GM19328 (cell line): ENCODE measurements around the gene ADAMTS2.

Experiments used
- ATAC-seq: cut with Tn5 transposase; IDR thresholded peaks from one replicate; pipeline ENCODE4 v1.9.1; 2021; ENCODE audit warnings: mild to moderate bottlenecking, moderate library complexity; ENCODE audit not compliant: unreplicated experiment

ADAMTS2 gene

DNA sequence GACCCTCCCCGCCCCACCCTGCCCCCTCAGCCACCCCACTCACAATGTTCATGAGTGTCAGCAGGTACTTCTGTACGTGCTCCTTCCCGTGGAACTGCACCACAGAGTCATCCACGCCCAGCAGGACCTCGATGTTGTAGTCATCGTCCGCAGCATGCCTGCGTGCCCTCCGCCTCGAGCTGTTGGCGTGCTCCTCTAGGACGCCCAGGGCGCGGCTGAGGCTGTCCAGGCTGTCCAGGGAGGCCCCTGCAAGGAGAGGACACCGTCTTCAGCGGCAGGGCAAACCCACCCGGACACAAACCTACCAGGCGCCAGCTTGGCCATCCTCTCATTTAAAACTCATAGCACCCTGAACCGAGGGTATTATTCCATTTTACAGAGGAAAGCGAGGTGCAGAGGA is 137.8 kb downstream of the ADAMTS2 start:
- no peak for ATAC-seq

DNA sequence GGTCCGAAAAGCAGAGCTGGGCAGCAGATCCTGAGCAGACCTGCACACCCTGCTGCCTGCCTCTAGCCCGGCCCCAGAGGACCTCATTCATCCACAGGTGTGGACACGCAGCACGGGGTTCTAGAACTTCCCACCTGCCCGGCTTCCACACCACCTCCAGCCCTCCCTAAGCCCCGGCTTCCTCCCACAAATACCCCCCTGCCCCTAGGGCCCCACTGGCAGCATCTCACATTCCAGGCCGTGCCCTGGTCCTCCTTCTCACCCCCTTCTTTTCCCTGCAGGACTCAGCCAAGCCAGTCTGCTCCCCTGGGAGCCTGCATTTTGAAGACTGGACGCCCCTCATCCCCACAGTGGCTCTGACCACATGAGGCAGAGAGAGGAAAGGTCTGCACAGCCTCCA is 138.9 kb downstream of the ADAMTS2 start:
- no peak for ATAC-seq

DNA sequence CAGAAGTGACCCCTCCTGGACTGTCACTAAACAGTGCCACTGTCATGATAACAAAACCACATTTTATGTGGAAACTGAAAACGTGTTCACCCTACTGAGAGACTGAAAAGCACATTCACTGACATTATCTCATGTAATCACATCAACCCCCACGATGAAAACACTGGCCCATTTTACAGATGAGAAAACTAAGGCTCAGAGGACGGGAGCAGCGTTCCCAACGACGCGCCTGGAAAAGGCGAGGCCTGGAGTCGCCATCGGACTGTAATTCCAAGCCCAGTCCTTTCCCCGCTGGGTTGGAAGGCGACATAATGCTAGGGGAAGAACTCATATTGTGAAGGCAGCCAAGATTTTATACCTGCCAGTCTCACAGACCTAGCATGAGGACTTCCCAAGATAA is 140.0 kb downstream of the ADAMTS2 start:
- ATAC-seq = no peak

DNA sequence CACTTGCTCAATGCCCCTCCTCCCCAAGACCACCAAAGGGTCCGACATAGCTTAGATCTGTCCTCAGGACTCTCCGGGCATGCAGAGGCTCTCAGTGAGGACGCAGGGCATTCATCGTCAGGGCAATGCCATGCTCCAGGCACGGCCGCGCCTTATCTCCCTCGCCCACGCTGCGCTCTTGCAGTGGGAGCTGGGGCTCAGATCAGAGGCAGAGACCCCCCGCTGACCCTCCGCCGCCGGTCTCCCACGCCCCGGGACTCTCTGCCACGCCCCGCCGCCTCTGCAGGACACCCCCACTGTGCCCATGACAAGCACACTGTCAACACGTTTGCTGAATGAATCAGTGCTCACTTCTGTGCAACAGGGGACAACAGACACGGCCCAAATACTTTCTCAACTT is 140.7 kb downstream of the ADAMTS2 start:
- ATAC-seq = no peak

DNA sequence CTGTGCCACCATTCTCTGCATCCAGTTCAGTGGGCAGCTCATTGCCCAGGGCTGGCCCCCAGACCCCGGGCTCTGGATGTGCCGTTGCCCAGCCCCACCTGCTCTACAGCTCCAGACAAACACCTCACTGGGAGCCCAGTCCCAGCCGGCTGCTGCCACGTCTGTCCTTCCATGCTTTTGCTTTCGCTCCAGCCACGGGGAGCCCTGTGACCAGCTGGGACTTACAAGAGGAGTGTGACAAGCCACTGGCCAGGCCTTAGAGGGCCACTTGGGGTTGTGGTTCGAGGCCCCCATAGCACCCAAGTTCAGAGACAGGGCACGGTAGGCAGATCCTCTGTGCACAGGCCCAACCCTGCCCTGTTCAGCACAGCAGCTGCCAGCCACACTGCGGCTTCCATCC is 142.0 kb downstream of the ADAMTS2 start:
- ATAC-seq = no peak

DNA sequence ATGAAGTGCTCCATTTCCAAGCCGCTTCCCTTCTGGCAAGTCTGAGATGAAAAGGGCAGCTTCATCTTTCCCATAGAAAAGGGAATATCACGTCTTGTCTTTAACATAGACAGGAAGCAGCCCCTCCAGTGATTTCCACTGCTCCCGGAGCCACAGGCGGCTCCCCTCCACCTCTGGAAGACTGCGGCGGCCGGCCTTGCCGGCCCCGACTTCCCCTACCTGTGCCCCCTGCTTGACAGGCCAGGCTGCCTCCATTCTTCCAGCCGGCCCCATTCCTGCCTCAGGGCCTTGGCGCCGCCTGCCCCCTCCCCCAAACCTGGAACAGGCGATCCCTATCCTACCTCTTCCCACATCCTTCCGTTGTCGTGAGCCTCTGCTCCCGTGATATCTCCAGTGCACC is 143.3 kb downstream of the ADAMTS2 start:
- ATAC-seq = no peak

DNA sequence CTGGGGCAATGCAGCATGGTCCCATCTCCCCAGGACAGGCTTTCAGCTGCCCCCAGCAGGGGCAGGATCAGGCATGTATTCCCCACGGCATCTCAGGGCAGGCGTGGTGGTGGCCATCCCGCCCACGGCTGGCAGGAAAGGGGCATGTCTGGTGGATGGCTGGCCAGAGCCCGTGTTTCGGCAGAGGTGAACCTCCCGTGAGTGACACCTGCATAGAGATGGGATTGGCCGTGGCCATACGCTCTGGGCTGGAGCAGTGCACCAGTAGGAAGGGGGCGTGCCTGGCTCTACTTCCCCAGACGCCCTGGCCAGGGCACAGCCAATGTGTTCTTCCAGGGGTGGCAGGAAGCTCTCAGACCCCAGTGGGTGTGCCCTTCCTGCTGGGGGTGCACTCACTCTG is 146.0 kb downstream of the ADAMTS2 start:
- no peak for ATAC-seq

DNA sequence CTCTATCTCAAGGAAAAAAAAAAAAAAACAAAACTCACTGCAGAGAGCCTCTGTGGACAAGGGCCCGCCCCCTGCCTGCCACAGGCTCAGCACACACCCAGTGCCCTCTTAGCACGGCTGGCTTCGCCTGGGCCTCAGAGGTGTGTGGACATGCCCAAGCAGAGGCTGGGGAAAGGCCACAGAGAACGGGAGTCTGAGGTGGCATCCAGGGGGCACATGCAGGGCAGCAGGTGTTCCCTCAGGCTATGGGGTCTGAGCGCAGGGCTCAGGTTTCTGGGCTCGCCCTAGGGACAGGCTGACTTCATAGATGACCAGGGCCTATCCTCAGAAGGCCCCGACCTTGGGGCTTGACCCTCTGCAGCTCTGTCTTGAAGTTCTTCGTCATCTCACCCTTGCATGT is 146.4 kb downstream of the ADAMTS2 start:
- no peak for ATAC-seq

DNA sequence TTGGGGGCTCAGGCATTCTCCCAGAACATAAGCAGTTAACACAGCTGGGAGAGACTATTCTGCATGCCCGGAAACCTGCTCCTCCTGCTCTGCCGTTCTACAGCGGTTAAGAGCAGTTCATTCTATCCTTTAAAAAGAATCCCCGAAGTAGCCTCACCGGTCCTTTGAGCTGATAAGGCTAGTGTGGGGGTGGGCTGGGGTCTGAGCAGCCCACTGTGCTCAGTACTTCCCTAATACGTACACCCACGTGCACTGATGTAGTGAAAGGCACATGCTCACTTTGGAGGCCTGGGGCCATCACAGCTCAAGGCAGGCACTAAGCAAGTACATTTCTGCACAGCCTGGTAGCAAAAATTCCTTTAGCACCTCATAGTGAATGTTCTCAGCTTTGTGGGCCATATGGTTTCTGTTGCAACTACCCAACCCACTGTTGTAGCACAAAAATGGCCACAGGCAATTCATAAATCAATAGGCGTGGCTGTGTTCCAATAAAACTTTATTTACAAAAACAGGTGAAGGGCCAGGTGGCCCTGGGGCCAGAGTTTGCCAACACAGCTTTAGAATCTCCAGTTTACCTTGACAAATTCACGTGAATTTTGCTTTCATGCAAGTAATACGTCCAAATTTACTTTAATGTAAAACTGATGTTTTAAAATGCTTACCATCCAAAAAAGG is 148.7 kb downstream of the ADAMTS2 start:
- no peak for ATAC-seq

DNA sequence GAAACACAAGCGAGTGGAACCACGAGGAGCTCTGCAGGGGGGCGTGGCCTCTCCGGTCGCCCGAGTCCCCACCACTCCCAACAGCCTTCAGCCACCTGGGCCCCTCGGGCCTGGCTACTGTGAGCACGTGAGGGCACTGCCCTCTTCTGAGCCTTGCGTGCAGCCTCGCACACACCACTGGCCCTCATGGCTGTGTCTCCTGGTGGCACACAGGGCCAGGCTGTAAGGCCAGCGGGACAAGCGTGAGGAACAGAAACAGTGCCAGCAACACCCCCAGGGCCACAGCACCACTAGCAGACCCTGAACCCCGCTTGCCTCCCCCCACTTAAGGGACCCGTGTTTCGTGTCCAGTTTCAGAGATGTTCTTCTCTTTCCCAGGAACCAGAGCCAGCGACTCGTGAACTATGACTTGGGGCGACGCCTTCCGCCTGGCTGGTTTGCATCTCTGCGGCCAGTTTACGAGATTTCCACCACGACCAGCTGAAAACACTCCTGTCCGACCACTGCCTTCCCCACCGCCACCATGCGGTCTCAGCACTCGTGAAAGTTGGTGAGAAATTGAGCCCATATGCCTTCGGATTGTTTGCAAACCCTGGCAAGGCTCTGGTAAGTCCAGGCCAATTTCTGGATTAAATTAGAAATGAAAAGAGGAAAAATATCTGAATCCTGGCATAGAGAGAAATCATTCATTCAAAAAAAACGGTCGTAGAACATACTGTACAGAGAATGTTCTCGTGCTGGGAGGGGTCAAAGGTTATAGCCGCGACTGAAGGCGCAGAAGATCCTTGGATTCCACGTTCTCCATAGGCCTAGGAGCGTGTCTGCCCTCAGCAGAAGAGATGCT is 149.5 kb downstream of the ADAMTS2 start:
- ATAC-seq = no peak

DNA sequence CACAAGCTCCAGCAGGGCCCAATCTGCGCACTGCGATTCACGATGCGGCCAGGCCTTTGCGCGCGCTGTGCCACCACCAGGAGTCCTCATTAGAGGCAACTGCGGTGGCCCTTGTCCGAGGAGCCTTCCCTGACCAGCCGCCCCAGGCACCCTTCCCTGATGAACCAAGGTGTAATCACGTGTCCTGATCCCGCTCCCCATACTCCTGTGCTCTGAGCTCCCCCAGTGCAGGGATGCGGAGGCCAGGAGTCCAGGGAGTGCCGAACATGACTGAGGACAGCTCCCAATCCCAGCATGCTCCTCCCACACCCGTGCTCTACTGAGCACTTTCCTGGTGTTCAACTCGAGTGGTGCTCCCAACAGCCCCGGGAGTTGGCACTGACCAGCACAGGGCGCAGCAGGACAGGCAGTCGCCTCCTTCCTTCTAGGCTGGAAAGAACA is 150.3 kb downstream of the ADAMTS2 start:
- no peak for ATAC-seq

DNA sequence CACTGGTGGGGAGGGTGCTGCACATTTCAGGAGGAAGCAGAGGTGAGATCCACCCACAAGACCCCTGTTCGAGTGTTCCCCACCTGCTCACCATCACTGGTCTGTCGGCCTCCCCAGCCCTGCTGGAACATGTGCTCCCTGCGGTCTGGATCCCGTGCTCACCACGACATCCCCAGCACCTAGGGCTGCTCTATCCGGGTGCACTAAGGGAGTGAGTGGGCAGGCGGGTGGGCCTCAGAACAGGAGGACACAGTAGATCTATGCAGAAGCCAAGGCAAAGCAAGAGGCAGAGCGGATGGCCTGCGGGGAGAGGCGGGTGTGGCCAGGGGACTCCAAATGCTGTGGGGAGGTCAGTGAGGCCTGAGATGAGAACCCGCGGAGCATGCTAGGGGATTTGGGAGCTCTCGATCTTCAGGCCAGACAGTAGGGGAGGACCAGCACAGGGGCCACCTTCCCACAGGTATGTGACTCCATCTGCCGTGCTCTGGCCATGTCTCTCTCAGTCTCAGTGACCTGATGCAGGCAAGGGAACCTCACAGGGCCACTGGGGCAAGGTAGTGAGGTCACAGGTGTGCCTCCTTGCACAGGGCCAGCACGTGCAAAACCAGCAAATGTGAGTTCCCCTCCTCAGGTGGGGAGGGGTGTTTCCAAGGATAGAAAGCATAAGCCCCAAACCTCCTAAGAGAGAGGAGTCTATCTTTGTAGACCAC is 150.9 kb downstream of the ADAMTS2 start:
- no peak for ATAC-seq

DNA sequence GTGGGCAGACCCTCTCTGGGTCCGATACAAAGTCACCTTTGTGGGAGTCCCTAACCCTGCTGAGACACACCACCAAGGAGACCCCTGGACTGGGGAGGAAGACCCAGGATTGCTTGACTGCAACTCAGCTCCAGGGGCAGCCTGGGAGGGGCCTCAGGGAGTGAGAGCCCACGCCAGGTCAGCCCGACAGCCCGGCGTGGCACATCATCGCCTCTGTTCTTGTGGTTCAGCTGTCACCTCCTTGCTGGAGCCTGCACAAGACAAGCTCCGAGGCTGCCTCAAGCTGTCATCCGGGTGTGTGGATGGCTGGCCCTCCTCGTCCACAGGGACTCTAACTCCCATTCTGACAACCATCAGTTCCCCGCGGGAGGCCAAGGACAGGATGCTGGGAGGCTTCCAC is 151.5 kb downstream of the ADAMTS2 start:
- no peak for ATAC-seq

DNA sequence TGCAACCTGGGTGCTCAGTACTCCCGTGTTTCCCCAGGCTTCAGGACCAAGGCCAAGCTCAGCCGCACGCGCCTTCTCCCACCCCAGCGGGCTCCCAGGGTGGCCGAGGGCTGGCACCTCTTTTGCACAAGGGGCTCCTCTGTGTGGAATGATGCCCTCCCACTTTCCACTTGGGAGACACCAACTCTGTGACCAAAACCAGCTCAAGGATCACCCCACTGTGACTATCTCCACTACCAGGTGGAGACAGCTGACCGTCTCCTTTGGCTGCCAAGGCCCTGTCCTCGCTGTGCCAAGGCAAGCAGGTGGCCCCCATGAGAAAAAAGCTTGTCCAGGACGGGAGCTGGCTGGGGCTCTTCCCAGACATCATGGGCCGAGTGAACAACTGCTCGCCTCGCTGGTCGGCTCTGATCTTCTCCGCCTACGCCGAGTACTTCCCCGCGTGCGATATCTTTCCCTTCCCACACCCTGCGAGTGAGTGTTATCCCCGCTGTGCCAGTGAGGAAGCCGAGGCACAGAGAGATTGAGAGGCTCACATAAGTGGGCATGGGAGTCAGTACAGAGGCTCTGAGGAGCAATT is 152.3 kb downstream of the ADAMTS2 start:
- no peak for ATAC-seq

DNA sequence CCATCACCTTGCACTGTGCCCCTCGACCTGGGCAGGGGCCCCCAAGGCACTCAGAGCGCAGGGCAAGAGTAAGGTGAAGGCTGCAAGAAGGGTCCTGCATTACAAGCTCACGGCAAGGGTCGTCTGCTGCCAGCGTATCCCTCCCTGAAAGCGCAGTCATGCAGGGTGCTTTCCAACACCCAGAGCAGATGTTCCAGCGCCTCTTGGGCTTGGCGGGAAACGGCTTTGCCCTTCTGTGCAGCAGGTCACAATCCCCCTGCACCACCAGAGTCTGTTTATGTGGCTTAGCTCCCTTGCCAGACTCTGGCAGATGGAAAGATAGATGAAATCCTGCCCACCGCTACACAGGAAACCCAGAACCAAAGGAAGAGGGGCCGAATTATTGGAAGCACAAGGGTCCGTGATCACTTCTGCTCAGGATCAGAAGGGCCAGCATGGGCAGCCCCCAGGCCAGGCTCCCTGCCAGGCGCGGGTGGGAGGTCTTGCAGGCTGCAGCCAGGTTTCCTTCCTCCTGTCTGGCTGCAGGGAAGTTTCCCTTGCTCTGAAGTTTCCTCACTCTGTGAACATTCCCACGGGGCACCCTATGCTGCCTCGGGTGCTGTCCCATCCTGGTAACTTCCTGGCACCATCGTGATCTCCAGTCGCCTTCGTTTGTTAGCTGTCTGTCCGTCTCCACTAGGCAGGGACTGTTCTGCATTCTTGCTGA is 152.9 kb downstream of the ADAMTS2 start:
- ATAC-seq = no peak

DNA sequence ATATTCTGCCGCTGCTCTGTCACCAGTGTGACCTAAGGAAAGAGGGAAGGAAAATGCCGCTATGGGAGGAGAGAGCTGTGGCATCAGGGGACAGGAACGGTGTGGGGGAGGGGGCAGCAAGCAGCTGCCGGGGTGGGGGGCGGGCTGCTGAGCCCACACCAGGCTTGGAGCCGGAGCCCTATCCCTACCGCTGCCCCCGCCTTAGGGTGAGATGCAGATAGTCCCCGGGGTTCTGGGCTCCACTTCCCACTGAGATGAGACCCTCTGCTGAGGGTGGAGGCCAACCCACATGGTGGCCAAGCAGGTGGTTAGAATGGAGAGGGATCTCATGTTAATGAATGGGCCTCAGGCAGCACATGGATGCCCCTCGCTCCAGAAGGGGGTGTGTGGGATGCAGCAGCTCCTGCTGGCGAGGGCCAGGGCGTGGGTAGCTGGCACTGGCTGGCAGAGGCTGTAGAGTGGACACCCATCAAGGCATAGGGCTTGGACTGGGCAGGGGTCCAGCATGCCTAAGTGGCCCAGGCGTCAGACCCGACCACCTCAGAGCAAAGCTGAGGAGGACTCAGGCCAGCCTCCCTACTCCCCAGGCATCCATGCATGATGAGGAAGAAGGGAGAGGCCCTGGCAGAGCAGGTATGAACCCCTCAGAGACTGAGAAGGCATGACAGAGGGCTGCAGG is 153.6 kb downstream of the ADAMTS2 start:
- ATAC-seq = no peak

DNA sequence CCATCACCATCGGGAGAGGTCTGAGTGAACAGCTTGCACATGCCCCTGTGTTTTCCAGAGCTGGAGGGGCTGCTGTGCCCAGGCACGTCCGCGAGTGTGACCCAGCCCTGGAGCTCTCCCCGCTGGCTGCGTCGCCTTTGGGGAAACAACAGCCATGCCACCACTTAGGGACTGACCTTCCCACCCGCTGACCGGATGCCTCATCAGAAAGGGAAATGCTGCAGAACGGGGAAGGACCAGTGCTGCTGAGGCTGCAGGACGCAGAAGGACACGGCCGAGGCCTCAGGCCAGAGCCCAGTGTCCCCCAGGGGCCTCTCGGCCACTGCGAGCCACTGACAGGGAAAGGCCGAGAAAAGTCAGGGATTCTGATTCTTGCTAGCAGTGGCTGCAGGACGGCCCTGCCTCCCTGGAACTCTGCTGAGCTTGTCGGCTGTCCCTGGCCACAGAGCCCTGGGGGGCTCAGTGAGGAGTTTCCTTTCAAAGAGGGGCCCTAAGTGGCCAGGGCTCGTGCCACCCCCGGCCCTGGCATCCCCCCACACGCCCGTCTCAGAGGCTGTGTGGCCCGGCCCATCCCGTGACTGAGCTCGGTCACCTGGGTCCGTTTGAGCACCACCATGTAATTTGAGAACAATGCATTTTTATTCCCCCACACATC is 154.3 kb downstream of the ADAMTS2 start:
- no peak for ATAC-seq

DNA sequence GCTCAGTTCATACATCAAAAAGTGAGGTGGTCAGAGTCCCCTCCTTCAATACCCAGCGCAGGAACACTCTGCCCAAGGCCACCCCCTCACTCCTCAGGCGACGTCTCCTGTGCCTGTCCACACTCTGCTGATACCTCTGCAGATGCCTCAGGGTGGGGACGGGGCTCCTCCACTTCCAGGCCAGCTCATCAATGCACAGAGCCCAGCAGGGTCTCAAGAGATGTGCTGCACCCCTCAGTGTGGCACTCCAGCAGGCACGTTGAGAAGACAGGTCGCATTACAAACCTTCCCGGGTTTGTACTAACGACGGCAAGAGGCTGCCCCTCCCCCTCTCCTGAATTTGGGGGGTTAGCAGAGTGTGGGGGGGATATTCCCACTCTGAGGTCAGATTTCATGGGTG is 156.6 kb downstream of the ADAMTS2 start:
- ATAC-seq = no peak

DNA sequence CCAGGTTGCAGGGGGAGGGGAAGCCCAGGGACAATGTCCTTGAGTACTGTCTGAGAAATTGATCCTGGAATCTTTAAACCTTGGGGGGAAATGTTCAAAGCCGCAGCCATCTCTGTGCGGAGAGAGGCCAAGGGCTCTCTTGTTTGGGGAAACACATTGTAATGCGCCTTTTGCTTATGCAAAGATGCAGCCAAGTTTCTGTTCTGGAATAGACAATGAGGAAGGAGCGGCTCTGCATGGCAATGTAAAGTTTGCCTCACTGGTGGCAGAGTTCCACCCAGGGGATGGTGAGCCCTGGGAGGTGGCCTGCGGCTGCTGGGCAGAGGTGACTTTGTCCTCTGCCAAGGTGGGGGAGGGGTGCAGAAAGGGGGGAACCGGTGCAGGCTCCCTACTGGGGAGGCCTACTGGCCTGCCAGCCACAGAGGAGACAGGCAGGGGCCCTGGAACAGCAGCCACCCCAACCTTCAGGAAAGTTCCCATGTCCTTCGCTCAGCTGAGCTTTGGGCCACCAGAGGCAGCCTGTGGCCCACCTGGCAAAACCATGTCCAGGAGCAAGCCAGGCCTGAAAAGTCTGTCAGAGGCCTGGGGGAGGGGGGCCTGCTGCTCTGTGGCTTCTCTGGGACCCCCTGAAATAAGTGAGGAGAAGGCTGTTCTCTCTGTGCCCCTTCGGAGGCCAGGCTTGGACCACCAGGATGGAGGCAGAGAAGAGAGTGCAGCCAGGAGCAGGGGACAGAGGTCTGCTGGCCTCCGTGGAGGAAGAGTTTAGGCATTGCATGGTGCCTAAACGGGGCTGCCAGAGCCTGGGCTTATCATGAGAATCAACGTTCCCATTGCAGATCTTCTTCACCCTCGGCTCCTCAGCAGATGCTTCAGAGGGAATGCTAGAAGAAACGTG is 157.3 kb downstream of the ADAMTS2 start:
- no peak for ATAC-seq
